Measurements from ENCODE around the gene PHLPP1. TPM values are rescaled to one million over a fixed set of nuclear protein-coding genes. Genes with fewer than 3 reads are reported as not detected.
"Not testable (repeated sequence)": the region's sequence is repeated elsewhere in the genome, so short reads cannot be mapped to it uniquely, and the experiment has no call there.

Gene PHLPP1
- total RNA-seq, 1 donor from 2014 or later: 4.9 TPM

DNA sequence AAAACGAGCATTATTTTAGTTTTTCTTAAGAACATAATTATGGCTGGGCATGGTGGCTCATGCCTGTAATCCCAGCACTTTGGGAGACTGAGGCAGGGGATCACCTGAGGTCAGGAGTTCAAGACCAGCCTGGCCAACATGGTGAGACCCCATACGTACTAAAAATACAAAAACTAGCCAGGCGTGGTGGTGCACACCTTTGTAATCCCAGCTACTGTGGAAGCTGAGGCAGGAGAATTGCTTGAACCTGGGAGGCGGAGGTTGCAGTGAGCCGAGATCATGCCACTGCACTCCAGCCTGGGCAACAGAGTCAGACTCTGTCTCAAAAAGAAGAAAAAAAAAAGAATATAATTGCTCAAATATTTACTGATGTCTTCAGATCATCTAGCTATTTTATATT, 25.3 kb downstream of the PHLPP1 start:
- DNase-seq (ENCODE audit: low read depth): not testable (repeated sequence)

DNA sequence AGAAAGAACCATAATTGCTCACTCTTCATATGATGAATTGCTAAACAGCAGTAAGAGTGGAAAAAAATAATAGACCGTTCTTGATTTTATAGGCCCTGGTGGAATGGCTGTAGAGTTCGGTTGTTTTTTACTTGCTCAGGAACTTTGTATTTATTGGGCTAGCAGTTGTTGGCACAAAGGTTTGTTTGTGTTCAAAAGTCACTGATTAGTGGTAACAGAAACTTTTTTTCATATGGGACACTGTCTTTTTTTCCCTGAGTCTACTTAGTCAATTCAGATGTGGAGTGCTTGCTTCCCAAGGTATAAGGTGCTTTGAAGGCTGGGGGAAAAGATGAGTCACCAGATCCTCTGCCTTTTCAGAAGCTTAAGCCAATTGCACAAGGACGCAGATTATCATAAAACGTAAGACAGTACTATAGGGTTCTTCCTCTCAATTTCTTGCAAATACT, 25.8 kb downstream of the PHLPP1 start:
- DNase-seq (ENCODE audit: low read depth): no peak

DNA sequence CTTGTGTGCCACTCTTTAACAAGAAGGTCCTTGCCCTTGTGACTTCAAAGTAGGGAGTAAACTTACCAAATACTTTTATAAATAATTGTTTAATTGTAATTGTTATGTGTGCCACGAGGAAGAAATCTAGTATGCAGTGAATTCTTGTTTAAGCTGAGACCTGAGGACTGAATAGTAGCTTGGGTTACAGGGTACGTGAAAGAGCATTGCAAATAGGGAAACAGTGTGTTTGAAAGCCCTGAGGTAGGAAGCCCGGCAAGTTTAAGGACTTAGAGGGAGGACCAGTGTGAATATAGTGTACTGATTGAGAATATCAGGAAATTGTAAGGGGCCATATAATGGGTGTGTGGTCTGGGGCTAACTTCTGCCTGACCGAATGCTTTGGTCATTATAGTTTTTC, 26.2 kb downstream of the PHLPP1 start:
- no peak for DNase-seq (ENCODE audit: low read depth)

DNA sequence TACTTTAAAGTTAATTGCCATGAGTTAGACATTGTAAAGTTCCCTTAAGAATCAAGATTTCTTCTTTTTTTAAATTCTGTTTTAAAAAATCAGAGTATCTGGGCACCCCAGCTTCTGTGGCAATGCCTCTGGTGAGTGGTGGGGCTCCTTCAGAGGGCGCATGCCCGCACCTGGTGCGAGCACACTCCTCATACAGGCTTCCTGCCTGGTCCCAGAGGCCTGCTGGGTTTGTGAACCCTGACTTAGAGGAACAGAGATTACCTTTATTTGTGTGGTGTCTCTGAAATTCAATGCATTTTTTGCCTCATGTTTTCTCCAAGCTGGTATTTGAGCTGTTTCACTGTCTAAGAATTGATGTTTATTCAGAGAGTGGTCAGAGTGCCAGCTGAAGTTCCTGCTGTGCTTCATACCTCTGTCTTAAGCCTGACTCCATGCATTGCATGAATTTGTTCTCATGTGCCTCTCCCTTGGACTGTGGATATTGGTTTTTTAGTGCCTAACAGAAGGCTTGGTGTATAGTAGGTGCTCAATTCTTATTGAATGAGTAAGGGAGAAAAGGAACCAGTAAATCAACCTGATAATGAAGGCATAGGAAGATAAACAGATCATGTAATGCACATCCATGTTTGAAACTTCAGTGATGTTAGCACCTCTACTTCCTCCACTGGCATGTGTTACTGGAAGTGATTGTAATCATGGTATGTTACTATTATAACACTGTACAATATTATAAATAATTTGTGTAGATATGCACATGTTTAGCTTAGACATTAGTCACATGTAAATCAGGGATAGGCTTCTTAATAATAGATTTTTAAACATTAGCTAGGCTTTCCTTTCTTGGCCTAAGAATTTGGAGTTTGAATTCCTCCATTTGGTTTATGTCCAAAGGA, 29.0 kb downstream of the PHLPP1 start:
- DNase-seq (ENCODE audit: low read depth): no peak

DNA sequence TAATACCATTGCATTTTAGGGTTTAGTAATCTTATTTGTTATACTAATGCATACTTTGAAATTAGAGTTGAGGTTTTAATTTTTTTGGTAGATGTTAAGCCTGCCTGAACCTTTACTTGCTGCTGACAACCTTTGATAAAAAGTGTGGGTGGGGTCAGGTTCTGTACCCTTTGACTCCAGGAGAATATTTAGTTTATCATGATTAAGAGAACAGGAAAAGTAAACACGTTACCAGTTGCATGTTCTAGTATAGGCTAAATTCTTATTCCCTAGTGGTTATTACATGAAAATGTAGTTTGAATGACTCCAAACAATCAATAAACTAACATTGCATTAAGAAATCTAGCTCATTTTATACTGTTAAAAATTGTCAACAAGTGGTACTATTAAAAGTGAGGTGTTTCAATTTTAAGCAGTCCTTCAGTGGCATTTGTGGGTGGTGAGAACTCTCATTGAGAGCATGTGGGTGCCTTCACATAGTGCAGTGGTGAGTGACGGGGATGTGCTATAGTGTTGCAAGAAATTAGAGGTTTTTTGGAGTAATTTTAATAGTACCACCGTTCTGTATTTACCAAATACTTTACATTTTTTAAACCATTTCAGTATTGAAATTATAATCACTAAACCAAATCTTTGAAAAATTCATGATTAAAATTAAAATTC, 29.9 kb downstream of the PHLPP1 start:
- no peak for DNase-seq (ENCODE audit: low read depth)

DNA sequence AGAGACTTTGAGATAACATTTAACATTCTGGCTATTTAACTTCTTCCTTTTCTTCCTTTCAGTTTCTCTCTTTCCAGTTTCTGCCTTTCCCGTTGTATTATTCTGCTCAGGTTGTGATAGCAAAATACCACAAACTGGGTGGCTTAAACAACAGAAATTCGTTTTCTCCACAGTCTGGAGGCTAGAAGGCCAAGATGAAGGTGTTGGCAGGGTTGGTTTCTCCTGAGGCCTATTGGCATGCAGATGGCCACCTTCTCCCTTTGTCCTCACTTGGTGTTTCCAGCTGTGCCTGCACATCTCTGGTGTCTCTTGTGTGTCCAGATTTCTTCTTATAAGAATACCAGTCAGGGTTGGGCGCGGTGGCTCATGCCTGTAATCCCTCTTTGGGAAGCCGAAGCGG, 34.0 kb downstream of the PHLPP1 start:
- no peak for DNase-seq (ENCODE audit: low read depth)

DNA sequence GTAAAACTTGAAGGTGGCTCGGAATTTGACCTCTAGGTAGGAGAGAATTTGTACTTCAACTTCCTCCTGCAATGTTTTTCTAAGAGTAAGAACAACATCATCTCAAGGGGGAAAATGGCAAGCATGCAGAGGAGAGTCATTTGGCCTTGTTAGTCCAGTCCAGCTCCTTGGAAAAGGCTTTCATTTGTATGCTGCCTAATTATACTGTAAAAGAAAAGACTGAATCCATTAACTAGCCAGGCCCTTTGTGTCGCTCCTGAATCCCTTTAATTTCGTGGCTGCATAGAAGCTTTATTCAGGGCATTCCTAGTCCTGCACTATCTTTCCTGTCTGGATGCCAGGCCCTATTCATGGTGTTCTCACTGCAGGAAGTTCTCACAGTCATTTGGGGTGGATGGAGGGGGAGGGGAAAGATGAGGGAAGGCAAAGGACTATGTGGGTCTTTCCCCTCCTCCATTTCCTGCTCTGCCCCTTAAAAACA, 36.0 kb downstream of the PHLPP1 start:
- DNase-seq (ENCODE audit: low read depth): no peak

DNA sequence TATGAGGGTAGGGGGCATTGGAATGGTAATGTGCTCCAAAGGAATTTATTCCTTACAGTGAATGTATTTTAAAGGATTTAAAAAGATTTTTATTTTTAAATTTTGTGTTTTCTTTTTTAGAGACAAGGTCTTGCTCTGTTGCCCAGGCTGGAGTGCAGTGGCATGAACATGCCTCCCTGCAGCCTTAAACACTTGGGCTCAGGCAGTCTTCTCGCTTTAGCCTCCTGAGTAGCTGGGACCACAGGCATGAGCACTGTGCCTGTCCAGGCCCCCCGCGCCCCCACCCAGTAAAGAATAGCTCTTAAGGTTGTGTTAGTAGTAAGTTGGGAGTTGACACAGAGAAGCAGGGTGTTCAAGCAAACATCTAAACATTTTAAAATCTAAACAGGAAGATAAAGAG, 36.6 kb downstream of the PHLPP1 start:
- DNase-seq (ENCODE audit: low read depth): no peak

DNA sequence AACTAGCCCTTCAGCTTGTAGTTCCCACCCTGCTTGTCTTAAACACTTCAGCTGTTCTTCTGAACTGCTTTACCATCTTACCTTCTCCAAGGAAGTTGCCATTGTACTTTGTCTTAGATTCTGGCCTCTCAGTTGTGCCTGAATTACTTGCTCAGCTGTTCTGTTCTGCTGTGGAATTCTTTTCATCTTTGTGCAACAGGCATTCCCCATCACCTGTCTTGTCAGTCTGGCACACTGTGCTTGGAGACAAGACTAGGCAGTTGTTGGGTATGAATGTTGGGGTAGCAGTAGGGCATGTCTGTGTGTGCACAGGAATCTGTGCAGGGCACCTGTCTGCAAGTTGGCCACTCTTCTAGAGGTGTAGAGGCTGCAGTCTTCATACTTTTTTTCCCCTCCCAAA, 38.7 kb downstream of the PHLPP1 start:
- DNase-seq (ENCODE audit: low read depth): peak; percentile 84

DNA sequence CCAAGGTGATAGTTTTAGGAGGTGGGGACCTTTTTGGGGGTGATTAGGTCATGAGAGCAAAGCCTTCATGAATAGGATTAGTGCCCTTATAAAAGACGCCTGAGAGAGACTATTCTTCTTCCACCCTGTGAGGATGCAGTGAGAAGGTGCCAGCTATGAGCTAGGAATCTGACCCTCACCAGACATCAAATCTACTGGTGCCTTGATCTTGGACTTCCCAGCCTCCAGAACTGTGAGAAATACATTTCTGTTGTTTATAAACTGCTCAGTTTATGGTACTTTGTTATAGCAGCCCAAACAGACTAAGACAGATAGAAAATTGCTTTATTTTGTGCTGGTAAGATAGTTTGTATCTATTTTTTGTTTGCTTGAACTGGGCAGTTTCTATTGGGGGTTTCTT, 40.1 kb downstream of the PHLPP1 start:
- DNase-seq (ENCODE audit: low read depth): no peak

DNA sequence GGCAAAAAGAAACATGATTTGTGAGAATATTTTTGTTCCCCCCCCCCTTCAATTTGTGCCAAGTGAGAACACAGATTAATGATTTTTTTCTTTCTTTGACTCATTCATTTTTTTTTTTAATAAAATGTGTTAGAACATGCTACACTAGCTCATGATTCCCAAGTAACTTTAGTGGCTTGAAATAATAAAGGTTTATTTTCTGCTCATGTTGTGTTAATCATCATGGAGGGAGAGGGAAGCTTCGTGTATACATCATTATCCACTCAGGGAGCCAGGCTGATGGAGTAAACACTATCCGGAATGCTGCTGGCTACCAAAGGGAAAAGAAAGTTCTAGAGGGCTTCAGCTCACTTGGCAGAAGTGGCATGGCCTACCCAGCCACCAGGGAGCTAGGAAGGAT, 40.6 kb downstream of the PHLPP1 start:
- DNase-seq (ENCODE audit: low read depth): no peak

DNA sequence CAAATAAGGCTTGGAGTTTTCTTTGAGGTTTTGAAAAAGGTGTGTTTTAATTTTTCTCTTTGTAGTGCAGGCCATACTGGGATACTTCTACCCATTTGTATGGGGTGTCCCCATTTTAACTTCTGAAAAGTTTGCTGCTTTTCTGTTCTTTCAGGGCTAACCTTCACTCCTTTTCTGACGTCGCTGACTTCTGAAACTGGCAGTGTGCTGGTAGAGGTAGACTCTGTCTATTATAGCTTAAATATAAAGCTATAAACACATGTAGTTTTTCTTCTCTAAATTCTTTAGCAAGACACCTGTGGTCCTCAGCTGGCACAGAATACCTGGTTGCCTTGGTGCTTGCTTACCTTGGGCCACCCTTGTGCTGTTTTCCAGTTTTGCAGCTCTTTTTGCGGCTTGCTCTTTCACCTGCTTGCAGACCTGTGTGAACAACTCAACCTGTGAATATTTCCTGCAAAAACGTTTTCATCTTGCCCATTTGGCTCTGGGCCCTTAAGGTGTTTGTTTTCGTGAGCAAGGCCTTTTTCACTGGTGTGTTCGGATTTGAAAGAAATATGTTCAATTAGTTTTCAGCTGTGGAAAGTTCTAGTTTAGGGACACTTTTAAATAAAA, 42.2 kb downstream of the PHLPP1 start:
- no peak for DNase-seq (ENCODE audit: low read depth)

DNA sequence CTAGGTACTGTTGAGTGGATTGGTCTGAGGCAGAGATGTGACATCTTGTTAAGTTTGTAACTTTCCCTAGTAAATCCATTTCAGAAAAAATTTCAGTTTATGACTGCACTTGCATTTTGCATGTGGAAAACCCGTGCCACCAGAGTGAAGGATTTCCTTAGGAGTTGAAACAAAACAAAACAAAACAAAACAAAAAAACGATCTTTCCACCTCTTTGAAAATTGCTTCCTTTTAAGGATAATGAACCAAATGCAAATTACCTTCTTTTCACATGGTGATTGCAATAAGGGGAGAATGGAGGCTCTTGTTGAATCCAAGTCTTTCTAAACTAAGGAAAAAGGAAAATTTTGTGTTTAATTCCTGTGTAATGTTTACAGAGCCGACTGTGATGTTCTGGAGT, 43.2 kb downstream of the PHLPP1 start:
- DNase-seq (ENCODE audit: low read depth): no peak

DNA sequence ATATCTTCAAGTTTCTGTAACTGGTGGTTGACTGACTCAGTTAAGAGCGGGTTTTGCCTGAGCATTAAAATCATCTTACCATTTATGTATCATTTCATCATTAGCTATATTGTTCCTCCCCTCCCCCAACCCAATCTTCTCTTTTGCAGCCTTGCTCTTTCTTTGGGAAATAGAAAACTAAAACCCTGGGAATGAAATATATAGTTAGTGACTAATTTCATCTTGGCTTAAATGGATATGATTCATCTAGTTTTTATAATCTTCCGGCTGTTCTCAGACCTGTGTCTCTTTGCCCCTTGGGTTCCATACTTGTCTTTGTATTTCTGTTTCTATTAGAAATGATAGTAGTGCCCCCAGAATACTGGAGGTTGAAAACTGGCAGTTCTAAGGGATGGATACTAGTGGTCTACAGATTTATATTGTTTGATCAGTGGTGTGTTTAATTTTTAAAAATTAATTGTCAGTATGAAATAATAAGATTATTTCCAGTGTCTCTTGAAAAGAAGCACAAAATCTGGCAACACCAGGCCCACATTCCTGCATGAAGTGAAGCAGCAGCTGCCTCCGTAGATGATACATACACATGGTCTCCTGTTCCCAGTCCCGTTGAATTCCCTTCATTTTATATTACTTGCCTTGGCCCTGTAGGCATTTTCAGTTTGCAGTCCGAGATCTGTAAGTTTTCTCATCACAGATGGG, 44.5 kb downstream of the PHLPP1 start:
- peak; percentile 72 for DNase-seq (ENCODE audit: low read depth)

DNA sequence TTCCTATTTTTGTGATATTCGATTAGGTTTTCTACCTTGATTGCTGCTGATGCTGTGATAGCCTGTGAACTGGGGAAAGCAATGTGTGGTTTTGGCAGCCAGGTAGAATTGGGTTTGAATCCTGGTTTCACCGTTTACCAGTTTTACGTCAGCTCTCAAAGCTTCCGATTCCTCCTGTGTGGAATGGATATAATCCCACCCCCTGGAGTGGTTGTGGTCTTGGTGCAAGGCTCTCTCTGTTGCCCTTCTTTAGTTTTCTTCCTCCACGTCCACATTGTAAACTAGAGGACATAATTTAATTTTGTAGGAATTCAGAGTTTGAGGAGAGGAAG, 45.0 kb downstream of the PHLPP1 start:
- DNase-seq (ENCODE audit: low read depth): no peak

DNA sequence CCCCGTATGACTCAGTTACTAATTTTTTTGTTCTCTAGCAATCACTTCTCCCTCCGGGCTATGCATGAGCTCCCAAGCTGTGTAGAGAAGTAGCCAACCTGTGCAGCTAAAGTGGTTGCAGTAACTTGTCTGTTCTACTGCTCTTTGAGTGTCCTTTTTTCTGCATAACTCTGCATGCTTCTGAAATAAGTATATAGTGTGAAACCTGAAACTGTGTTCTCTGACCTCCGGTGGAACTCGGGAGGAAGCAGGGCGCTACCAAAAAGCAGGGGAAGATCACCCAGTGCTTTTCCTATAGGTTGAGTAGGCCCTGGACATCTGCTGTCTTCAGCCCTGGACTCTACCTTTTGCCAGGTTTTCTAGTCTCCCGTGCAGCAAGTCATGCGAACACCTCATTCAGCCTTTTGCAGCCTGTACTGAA, 47.8 kb downstream of the PHLPP1 start:
- no peak for DNase-seq (ENCODE audit: low read depth)

DNA sequence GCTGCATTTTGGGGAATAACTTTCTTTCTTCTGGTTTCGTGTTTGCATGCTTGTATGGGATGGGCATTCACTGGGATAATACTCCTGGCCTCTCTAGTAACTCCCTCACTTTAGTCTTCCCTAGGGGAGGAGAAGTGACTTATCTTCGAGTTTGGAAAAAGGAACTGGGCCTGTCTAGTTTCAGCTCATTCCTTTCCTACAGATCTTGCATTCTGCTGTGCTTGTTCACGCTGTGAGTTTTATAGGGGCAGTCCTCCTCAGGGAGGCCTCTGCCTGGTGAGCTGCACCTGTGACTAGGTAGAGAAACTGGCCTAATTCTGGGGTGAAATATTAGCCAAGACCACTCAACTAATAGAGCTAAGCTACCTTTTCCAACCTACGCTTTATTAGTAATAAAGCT, 50.9 kb downstream of the PHLPP1 start:
- no peak for DNase-seq (ENCODE audit: low read depth)

DNA sequence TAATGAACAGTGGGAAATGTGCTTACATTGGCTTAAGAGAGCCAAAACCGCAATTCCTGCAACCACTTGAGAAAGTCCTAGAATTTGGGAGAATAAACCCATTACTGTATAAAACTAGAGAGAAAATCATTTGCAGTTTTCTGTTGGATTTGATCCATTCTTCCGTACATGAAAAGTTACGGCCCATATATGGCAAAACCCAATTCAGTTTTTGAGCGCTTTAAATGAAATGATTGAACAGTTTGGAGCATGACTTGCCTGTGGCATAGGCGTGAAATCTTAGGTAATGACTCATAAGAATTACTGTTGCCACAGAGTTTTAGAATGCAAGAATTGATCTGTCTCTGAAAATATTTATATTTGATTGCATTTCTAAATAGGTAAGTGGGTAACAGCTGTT, 52.0 kb downstream of the PHLPP1 start:
- peak; percentile 41 for DNase-seq (ENCODE audit: low read depth)

DNA sequence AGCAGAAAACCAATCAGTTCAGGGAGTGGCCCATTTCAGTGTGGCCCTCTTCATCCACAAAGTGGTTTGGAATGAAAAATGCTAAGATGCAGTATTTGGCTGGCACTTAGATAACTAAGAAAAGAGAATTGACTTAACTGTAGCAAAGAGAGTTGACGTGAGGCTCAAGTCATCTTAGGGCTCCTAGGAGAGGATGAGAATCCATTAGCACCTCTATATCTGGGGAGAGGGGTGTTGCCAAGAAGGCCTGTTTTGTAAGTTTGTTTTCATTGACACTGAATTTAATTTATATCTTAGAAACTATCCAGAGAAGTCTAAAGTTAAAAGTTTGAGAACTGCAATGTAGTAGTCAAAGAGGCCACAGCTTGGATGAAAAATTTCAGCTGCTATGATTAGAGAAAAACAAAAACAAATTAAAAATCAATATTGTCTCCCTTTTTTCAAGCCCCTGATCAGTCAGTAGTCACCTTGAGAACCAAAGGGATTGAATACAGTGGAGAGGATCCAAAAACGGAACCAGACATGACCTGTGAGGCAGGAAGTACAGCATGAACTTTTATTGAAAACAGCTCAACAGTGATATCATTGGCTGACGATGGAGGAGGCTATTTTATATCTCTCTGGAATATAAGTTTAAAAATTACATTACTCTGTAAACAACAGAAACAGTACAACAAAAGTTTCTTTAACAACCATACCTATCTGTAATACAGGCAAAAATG, 52.7 kb downstream of the PHLPP1 start:
- no peak for DNase-seq (ENCODE audit: low read depth)

DNA sequence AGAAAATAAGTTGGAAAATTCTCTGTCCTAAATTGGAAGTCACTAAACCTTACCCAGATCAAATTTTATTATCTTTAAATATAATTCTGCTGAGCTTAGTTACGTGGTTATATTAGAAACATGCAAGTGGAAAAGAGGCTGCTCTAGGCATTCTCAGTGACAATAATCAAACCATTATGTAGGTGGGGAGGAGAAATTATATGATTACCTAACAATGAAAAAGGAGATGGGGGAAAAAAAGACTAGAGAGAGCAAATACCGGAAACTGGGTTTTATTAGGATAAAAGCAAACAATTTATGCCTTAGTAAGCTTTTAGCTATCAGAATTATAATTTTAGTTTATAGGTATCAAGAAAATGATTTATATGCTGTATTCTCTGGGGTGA, 53.2 kb downstream of the PHLPP1 start:
- DNase-seq (ENCODE audit: low read depth): no peak

DNA sequence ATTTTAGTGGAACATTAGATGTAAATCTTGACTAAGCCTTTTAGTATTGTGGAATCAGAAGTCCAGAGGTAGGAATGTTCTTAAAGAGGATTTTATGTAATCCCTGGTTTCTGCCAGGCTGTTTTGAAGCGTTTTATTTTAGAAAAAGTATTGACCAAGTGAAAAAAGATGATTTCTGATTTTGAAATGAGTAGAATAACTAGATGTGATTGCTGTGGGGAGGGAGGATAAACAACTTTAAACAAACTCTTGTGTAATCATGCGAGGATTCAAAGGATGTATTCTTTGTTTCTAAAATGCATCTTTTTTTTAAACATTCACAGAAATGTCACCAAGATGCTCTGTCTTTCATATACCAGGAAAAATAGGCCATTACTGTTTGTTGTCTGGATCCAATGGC, 53.9 kb downstream of the PHLPP1 start:
- no peak for DNase-seq (ENCODE audit: low read depth)

All from myocyte (in vitro differentiated cells).